SK-N-SH (cell line): ENCODE data around the gene BCAN. TPM values are rescaled to one million over a fixed set of nuclear protein-coding genes. Genes with fewer than 3 reads are reported as not detected.

Experiments used
- CTCF ChIA-PET: fragments of 300-600, 350-600 bp; formaldehyde crosslinking; extraction: SDS; loops from one replicate; lab custom pipeline; 2021; lab: Yijun Ruan, JAX
- POLR2A ChIA-PET: fragments of 350-600 bp; sonication (Branson Sonifier 250); formaldehyde crosslinking; extraction: SDS; loops from one replicate; lab custom pipeline; 2020; ENCODE audit warnings: antibody characterized with exemption, inconsistent platforms; lab: Yijun Ruan, JAX
- DNase-seq: peaks from one replicate; pipeline ENCODE4 v3.0.0; 2012
- H2AFZ ChIP-seq: fragments of 200-600 bp; sonication (generic); 2 replicates; pipeline ENCODE4 v1.8.1; 2016; ENCODE audit warnings: antibody characterized with exemption, mild to moderate bottlenecking, low read depth
- H3F3A ChIP-seq: fragments of 200-600 bp; sonication (generic); replicated peaks from 2 replicates; pipeline ENCODE3; 2016; ENCODE audit warnings: antibody characterized with exemption, mild to moderate bottlenecking; ENCODE audit not compliant: insufficient read depth
- H3K27ac ChIP-seq, 2 experiments: fragments of 200-500 bp in 1 of 2; fragments of 200-600 bp in 1 of 2; sonication (Bioruptor generic) in 1 of 2; sonication (generic), shearing (Covaris generic) in 1 of 2; 2 replicates each; pipeline versions ENCODE4 v1.5.1 to v1.6.1; 2014 to 2016; ENCODE audit warnings: low read depth in 2 of 2, inconsistent platforms in 1 of 2, low read length in 1 of 2, mild to moderate bottlenecking in 1 of 2, mixed read lengths in 1 of 2
- H3K27me3 ChIP-seq: fragments of 200-600 bp; sonication (generic), shearing (Covaris generic); 2 replicates; pipeline ENCODE4 v1.6.1; 2016; ENCODE audit warnings: mixed run types; ENCODE audit not compliant: insufficient read depth
- H3K36me3 ChIP-seq, 2 experiments: fragments of 200-500 bp in 1 of 2; fragments of 200-600 bp in 1 of 2; sonication (Bioruptor generic) in 1 of 2; sonication (generic) in 1 of 2; replicated peaks in 1 of 2; 2 replicates each; pipeline versions ENCODE3 to v1.5.1; 2014 to 2016; ENCODE audit warnings: low read length in 1 of 2, mild to moderate bottlenecking in 1 of 2; ENCODE audit not compliant: insufficient read depth in 2 of 2, control insufficient read depth in 1 of 2
- H3K4me1 ChIP-seq, 2 experiments: fragments of 200-500 bp in 1 of 2; fragments of 200-600 bp in 1 of 2; sonication (Bioruptor generic) in 1 of 2; sonication (generic), shearing (Covaris generic) in 1 of 2; 2 replicates each; pipeline versions ENCODE4 v1.5.1 to v1.6.1; 2014 to 2016; ENCODE audit warnings: low read depth in 1 of 2, low read length in 1 of 2, mixed run types in 1 of 2; ENCODE audit not compliant: insufficient read depth in 2 of 2, control insufficient read depth in 1 of 2
- H3K4me2 ChIP-seq: fragments of 200-600 bp; sonication (generic), shearing (Covaris generic); 2 replicates; pipeline ENCODE4 v1.6.1; 2017; ENCODE audit warnings: mixed run types
- H3K4me3 ChIP-seq, 2 experiments: fragments of 200-500 bp in 1 of 2; fragments of 200-600 bp in 1 of 2; sonication (Bioruptor generic) in 1 of 2; sonication (generic), shearing (Covaris generic) in 1 of 2; 2 replicates each; pipeline versions ENCODE4 v1.5.1 to v1.8.1; 2014 to 2016; ENCODE audit warnings: low read depth in 2 of 2, inconsistent platforms in 1 of 2, low read length in 1 of 2, mild to moderate bottlenecking in 1 of 2, mixed read lengths in 1 of 2, moderate library complexity in 1 of 2
- H3K79me2 ChIP-seq: fragments of 200-600 bp; sonication (generic); 2 replicates; pipeline ENCODE4 v1.8.1; 2017; ENCODE audit warnings: mild to moderate bottlenecking; ENCODE audit not compliant: insufficient read depth
- H3K9ac ChIP-seq: fragments of 200-600 bp; sonication (generic); 2 replicates; pipeline ENCODE4 v1.6.1; 2017; ENCODE audit warnings: mixed run types
- H3K9me2 ChIP-seq: fragments of 200-600 bp; sonication (generic); 2 replicates; pipeline ENCODE4 v1.6.1; 2017; ENCODE audit warnings: mixed run types
- H3K9me3 ChIP-seq: fragments of 200-600 bp; sonication (generic); 2 replicates; pipeline ENCODE4 v1.6.1; 2017; ENCODE audit warnings: mixed run types, mild to moderate bottlenecking, moderate library complexity
- H4K20me1 ChIP-seq: fragments of 200-600 bp; sonication (generic); 2 replicates; pipeline ENCODE4 v1.6.1; 2017; ENCODE audit warnings: mild to moderate bottlenecking, mixed run types; ENCODE audit not compliant: insufficient read depth
- ELF1 ChIP-seq: IDR thresholded peaks from 2 replicates; pipeline ENCODE4 v1.4.0; 2012
- EP300 ChIP-seq, 2 experiments: IDR thresholded peaks; 2 replicates each; pipeline versions ENCODE4 v1.4.0 to v1.6.1; 2012; ENCODE audit warnings: borderline replicate concordance in 1 of 2, low read depth in 1 of 2, low read length in 1 of 2
- EZH2phosphoT487 ChIP-seq: fragments of 200-600 bp; sonication (generic); IDR thresholded peaks from 2 replicates; pipeline ENCODE4 v1.6.1; 2017; ENCODE audit warnings: low read depth, mixed run types, mild to moderate bottlenecking, antibody characterized with exemption, moderate library complexity, borderline replicate concordance
- FOXJ3 ChIP-seq: sonication (generic); formaldehyde crosslinking; IDR thresholded peaks from 2 replicates; pipeline ENCODE4 v1.5.1; 2020; ENCODE audit warnings: mild to moderate bottlenecking, missing genetic modification reagents
- GATA2 ChIP-seq: sonication (generic); formaldehyde crosslinking; IDR thresholded peaks from 2 replicates; pipeline ENCODE4 v1.5.0; 2020; ENCODE audit warnings: mild to moderate bottlenecking, missing genetic modification reagents
- JUND ChIP-seq: IDR thresholded peaks from 2 replicates; pipeline ENCODE4 v1.4.0; 2012
- MEF2A ChIP-seq: IDR thresholded peaks from 2 replicates; pipeline ENCODE4 v1.4.0; 2012; ENCODE audit warnings: low read depth, borderline replicate concordance
- MXI1 ChIP-seq: IDR thresholded peaks from 2 replicates; pipeline ENCODE4 v1.6.1; 2012; ENCODE audit warnings: mild to moderate bottlenecking, low read depth, low read length, improper control_type of control experiment
- NRF1 ChIP-seq: IDR thresholded peaks from 2 replicates; pipeline ENCODE4 v1.6.1; 2012; ENCODE audit warnings: low read depth, mild to moderate bottlenecking, low read length
- RXRA ChIP-seq: IDR thresholded peaks from 2 replicates; pipeline ENCODE4 v1.4.0; 2012; ENCODE audit warnings: low read depth, mild to moderate bottlenecking, borderline replicate concordance
- SMC3 ChIP-seq: IDR thresholded peaks from 2 replicates; pipeline ENCODE4 v1.6.1; 2012; ENCODE audit warnings: low read depth, low read length, improper control_type of control experiment
- TAF1 ChIP-seq: IDR thresholded peaks from 2 replicates; pipeline ENCODE4 v1.6.1; 2012; ENCODE audit warnings: low read depth, mild to moderate bottlenecking, low read length, moderate library complexity, borderline replicate concordance
- WGBS: methylation state at CpG from one replicate; pipeline ENCODE4 v1.1.6; 2017; ENCODE audit warnings: low lambda C conversion rate; 5-methylcytosine and 5-hydroxymethylcytosine counted together
- polyA plus RNA-seq, 3 experiments: library from polyadenylated mRNA; depleted of rRNA; stranded (reverse); fragments of >200 nt; gene quantifications; 2 replicates each; pipeline ENCODE4 v1.2.3, GENCODE V29; 2012
- TF ChIP-seq, protein P1 (sequence below): IDR thresholded peaks from 2 replicates; pipeline ENCODE4 v1.4.0; 2012; ENCODE audit warnings: low read depth
- TF ChIP-seq, protein P2 (sequence below): fragments of 150-350 bp; IDR thresholded peaks from 2 replicates; pipeline ENCODE4 v1.6.1; 2016; ENCODE audit warnings: mild to moderate bottlenecking, low read depth, low read length

Gene BCAN
- polyA plus RNA-seq, 1 of the 3 experiments (the other 2 are of a cell fraction): 0.25 TPM

DNA sequence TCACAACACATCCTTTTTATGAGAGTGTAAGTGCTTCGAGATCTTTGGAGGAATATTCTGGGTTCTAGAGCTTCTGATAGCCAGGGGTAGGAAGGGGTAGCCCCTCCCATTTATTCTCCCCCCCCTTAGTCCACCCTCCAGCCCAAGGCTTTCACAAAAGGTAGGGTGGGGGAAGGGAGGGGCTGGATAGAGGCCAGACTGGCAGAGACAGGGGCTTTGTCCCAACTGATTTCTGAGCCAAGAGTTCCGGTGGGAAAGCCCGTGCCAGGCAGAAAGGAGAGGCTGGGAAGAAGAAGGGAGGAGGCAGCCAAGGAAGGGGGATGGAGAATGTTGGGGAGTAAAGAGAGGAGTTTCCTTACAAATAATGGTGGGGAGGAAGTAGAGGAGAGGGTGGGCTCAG, 3.1 kb downstream of the BCAN start:
- no peak for DNase-seq
- Histone ChIP-seq H3K9ac (no peak overlapping the region), H3K4me3 (no peak overlapping the region), H3K27me3 (peaks cover 10% of the 10 kb centered on the region), H3K4me2 (no peak overlapping the region), H3K9me3 (no peaks in the 10 kb centered on the region), H3K9me2 (no peaks in the 10 kb centered on the region), H2AFZ (no peak overlapping the region), H4K20me1 (no peaks in the 10 kb centered on the region), H3K27ac (no peak overlapping the region), H3K4me1 (peaks cover 0 to 12% of the 10 kb centered on the region in 2 experiments; a peak in 1 of 4 replicates), H3K36me3 (no peaks in the 10 kb centered on the region), H3F3A (peaks cover 5% of the 10 kb centered on the region), H3K79me2 (no peaks in the 10 kb centered on the region)
- POLR2A ChIA-PET: no interaction called here
- TF ChIP-seq FOXJ3 (CRISPR knock-in tag) (no peak), RXRA (no peak), SMC3 (no peak), NRF1 (no peak), MEF2A (no peak), JUND (no peak), MXI1 (no peak), GATA2 (CRISPR knock-in tag) (no peak), ELF1 (no peak), EZH2phosphoT487 (no peak), TAF1 (no peak), EP300 (IDR thresholded peaks at IDR 0.05; ENCODE audit: borderline replicate concordance in 1 of 2, low read depth in 1 of 2, low read length in 1 of 2) (no peak)
- TF ChIP-seq, protein P1, sequence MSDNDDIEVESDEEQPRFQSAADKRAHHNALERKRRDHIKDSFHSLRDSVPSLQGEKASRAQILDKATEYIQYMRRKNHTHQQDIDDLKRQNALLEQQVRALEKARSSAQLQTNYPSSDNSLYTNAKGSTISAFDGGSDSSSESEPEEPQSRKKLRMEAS: no peak
- 55% methylated on average over 3 of the region's 3 CpGs for WGBS
- CTCF ChIA-PET: interaction anchor here (1.1 to 17.8 kb wide), 8 partner anchors 14 to 164 kb away, joined by 3 to 252 read pairs (median 6); no protein-coding TSS in a partner anchor

- H3K4me3 ChIP-seq: no peak overlapping the region
- TF ChIP-seq, protein P2, sequence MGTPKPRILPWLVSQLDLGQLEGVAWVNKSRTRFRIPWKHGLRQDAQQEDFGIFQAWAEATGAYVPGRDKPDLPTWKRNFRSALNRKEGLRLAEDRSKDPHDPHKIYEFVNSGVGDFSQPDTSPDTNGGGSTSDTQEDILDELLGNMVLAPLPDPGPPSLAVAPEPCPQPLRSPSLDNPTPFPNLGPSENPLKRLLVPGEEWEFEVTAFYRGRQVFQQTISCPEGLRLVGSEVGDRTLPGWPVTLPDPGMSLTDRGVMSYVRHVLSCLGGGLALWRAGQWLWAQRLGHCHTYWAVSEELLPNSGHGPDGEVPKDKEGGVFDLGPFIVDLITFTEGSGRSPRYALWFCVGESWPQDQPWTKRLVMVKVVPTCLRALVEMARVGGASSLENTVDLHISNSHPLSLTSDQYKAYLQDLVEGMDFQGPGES: no peak
- TF ChIP-seq, protein P1: no peak
- no peaks in the 10 kb centered on the region for H3K9me3 ChIP-seq
- no peaks in the 10 kb centered on the region for H3K79me2 ChIP-seq
- no peaks in the 10 kb centered on the region for H4K20me1 ChIP-seq
- H3F3A ChIP-seq: peaks cover 5% of the 10 kb centered on the region
- H3K36me3 ChIP-seq: no peaks in the 10 kb centered on the region
- WGBS: 76% methylated on average over 1 of the region's 1 CpG
- H3K27ac ChIP-seq: no peak overlapping the region
- no peaks in the 10 kb centered on the region for H3K9me2 ChIP-seq
- H3K9ac ChIP-seq: no peak overlapping the region
- H2AFZ ChIP-seq: no peak overlapping the region
- CTCF ChIA-PET: interaction anchor here (0.9 to 17.8 kb wide), 9 partner anchors 13 to 215 kb away, joined by 3 to 252 read pairs (median 4); partner anchors contain the start of genes HAPLN2 and NTRK1
- POLR2A ChIA-PET: interaction anchor here (1.3 kb wide), 1 partner anchor 31 kb away, joined by 4 read pairs; the partner anchor contains the start of gene NES
- H3K4me2 ChIP-seq: no peak overlapping the region
- H3K27me3 ChIP-seq: peaks cover 10% of the 10 kb centered on the region
- DNase-seq: no peak
- H3K4me1 ChIP-seq: peaks cover 0 to 10% of the 10 kb centered on the region in 2 experiments; a peak in 1 of 4 replicates
These were observed 3.7 kb downstream of the BCAN start for GRCh38 chr1:156645666-156646065.
